A549 (cell line): ENCODE measurements around the gene PCNX3. TPM values are rescaled to one million over a fixed set of nuclear protein-coding genes. Genes with fewer than 3 reads are reported as not detected.

Experiments used
- ATAC-seq, 2 experiments: fragments of 200-7000 bp in 1 of 2; fragments of >200 bp in 1 of 2; cut with Nextera tagmentation in 1 of 2; cut with Tn5 transposase in 1 of 2; 3 replicates each; pipeline versions ENCODE4 v1.8.0 to v1.9.1; 2018 to 2020; ENCODE audit warnings: mild to moderate bottlenecking in 1 of 2, moderate library complexity in 1 of 2
- CTCF ChIA-PET: fragments of 300-600 bp; sonication (Branson Sonifier 250); formaldehyde crosslinking; extraction: SDS; loops from one replicate; lab custom pipeline; 2021; ENCODE audit warnings: antibody characterized with exemption, inconsistent platforms; lab: Yijun Ruan, JAX
- POLR2A ChIA-PET: fragments of 350-600 bp; formaldehyde crosslinking; extraction: SDS; loops from one replicate; lab custom pipeline; 2021; ENCODE audit warnings: antibody characterized with exemption, inconsistent platforms; lab: Yijun Ruan, JAX
- DNase-seq, 2 experiments: peaks; one replicate each; pipeline versions ENCODE4 v3.0.0 to v3.0.0-alpha.2; 2011 to 2016; ENCODE audit warnings: low read depth in 1 of 2, low spot score in 1 of 2
- FAIRE-seq: peaks from 2 replicates; lab custom pipeline; 2011; peaks lifted over from hg19 to GRCh38; lab: Jason Lieb, UNC
- H3K27ac ChIP-seq, 2 experiments: fragments of >200 bp; sonication (Bioruptor Twin); formaldehyde crosslinking; 3 replicates each; pipeline ENCODE4 v1.5.1; 2016 to 2017
- H3K4me1 ChIP-seq: fragments of >200 bp; sonication (Bioruptor Twin); formaldehyde crosslinking; 3 replicates; pipeline ENCODE4 v1.6.1; 2016
- H3K4me2 ChIP-seq: fragments of >200 bp; sonication (Bioruptor Twin); formaldehyde crosslinking; 3 replicates; pipeline ENCODE4 v1.6.1; 2016
- H3K4me3 ChIP-seq: fragments of >200 bp; sonication (Bioruptor Twin); formaldehyde crosslinking; 3 replicates; pipeline ENCODE4 v1.5.1; 2016
- H3K9me3 ChIP-seq: fragments of >200 bp; sonication (Bioruptor Twin); formaldehyde crosslinking; 3 replicates; pipeline ENCODE4 v1.6.1; 2016
- ATOH8 ChIP-seq: fragments of 250-450 bp; sonication (Bioruptor Pico); IDR thresholded peaks from 2 replicates; pipeline ENCODE4 v1.5.0; 2020; ENCODE audit warnings: low read depth, mild to moderate bottlenecking, moderate library complexity
- CBX8 ChIP-seq: fragments of 200-600 bp; sonication (generic); IDR thresholded peaks from 2 replicates; pipeline ENCODE4 v1.6.1; 2016
- CHD4 ChIP-seq: fragments of 200-600 bp; sonication (generic); IDR thresholded peaks from 2 replicates; pipeline ENCODE4 v1.6.1; 2016; ENCODE audit warnings: antibody characterized with exemption, mild to moderate bottlenecking, borderline replicate concordance
- FOSB ChIP-seq: fragments of 250-450 bp; sonication (Bioruptor Pico); IDR thresholded peaks from 2 replicates; pipeline ENCODE4 v1.5.0; 2020; ENCODE audit warnings: mild to moderate bottlenecking, moderate library complexity
- FOSL2 ChIP-seq, 2 experiments: fragments of 450-650 bp in 1 of 2; fragments of >200 bp in 1 of 2; sonication (Bioruptor Twin) in 1 of 2; formaldehyde crosslinking; IDR thresholded peaks; 2 replicates each; pipeline versions ENCODE4 v1.5.0 to v1.6.1; 2016 to 2020; ENCODE audit warnings: mild to moderate bottlenecking in 1 of 2, moderate library complexity in 1 of 2
- FOXS1 ChIP-seq: fragments of 250-450 bp; sonication (Bioruptor Pico); IDR thresholded peaks from 2 replicates; pipeline ENCODE4 v1.5.0; 2020; ENCODE audit warnings: mild to moderate bottlenecking, moderate library complexity
- HEYL ChIP-seq: fragments of 250-450 bp; sonication (Bioruptor Pico); IDR thresholded peaks from 2 replicates; pipeline ENCODE4 v1.8.0; 2021; ENCODE audit warnings: mild to moderate bottlenecking, moderate library complexity
- MYC ChIP-seq: IDR thresholded peaks from 2 replicates; pipeline ENCODE4 v1.6.1; 2012; ENCODE audit warnings: mild to moderate bottlenecking, inconsistent platforms, low read length, improper control_type of control experiment, borderline replicate concordance
- PHF8 ChIP-seq: fragments of 200-600 bp; sonication (generic); IDR thresholded peaks from 2 replicates; pipeline ENCODE4 v1.6.1; 2016; ENCODE audit warnings: low read depth, mild to moderate bottlenecking, antibody characterized with exemption, moderate library complexity, borderline replicate concordance
- POLR2AphosphoS2 ChIP-seq: conservative IDR thresholded peaks from 2 replicates; pipeline ENCODE4 v1.6.1; 2012; ENCODE audit warnings: low read length, improper control_type of control experiment, inconsistent platforms
- RAD21 ChIP-seq, 2 experiments: fragments of >200 bp in 1 of 2; sonication (Bioruptor Twin) in 1 of 2; formaldehyde crosslinking in 1 of 2; IDR thresholded peaks in 1 of 2; conservative IDR thresholded peaks in 1 of 2; 2 replicates in 1 of 2; 3 replicates in 1 of 2; pipeline ENCODE4 v1.6.1; 2012 to 2018; ENCODE audit warnings: inconsistent platforms in 1 of 2
- RCOR1 ChIP-seq: fragments of 150-350 bp; IDR thresholded peaks from 2 replicates; pipeline ENCODE4 v1.6.1; 2014; ENCODE audit warnings: antibody characterized with exemption, low read length, low read depth
- SMC3 ChIP-seq: fragments of >200 bp; sonication (Bioruptor Twin); formaldehyde crosslinking; IDR thresholded peaks from 3 replicates; pipeline ENCODE4 v1.6.1; 2018; ENCODE audit warnings: inconsistent platforms
- WGBS: methylation state at CpG from one replicate; pipeline ENCODE4 v1.1.6; 2017; ENCODE audit errors: missing lambda C conversion rate; 5-methylcytosine and 5-hydroxymethylcytosine counted together
- polyA plus RNA-seq, 4 experiments: library from polyadenylated mRNA; depleted of rRNA in 3 of 4; stranded (reverse); fragments of >200 nt; fragmentation: RNase III in 1 of 4; extraction: RNeasy Plus Mini Kit Qiagen cat#74134 plus additional on column Dnase treatment in 1 of 4; gene quantifications; 2 replicates in 3 of 4; 3 replicates in 1 of 4; pipeline ENCODE4 v1.2.3, GENCODE V29; 2011 to 2017
- TF ChIP-seq, protein P1 (sequence below): fragments of 450-650 bp; IDR thresholded peaks from 2 replicates; pipeline ENCODE4 v1.6.1; 2014; ENCODE audit warnings: antibody characterized with exemption
- TF ChIP-seq, protein P2 (sequence below): fragments of >200 bp; sonication (Bioruptor Twin); formaldehyde crosslinking; IDR thresholded peaks from 3 replicates; pipeline ENCODE4 v1.6.1; 2016
- TF ChIP-seq, protein P3 (sequence below): fragments of >200 bp; sonication (Bioruptor Twin); formaldehyde crosslinking; IDR thresholded peaks from 3 replicates; pipeline ENCODE4 v1.5.1; 2016
- TF ChIP-seq, protein P4 (sequence below): fragments of 150-350 bp; IDR thresholded peaks from 2 replicates; pipeline ENCODE4 v1.6.1; 2014; ENCODE audit warnings: low read depth, mild to moderate bottlenecking, low read length

PCNX3 gene
- polyA plus RNA-seq, 2 of the 4 experiments (the other 2 are of a cell fraction), result 14.2 to 29.7 TPM

- ChIA-PET CTCF (interaction anchor here (4.9 to 14.6 kb wide), 5 partner anchors 7 to 45 kb away, joined by 41 to 249 read pairs (median 48); partner anchors contain the start of genes EHBP1L1, FAM89B, MAP3K11 and PCNX3), POLR2A (interaction anchor here (1.0 kb wide), 1 partner anchor 10 kb away, joined by 3 read pairs; the partner anchor contains the start of gene EHBP1L1)
- ATAC-seq (no peak), FAIRE-seq (no peak), DNase-seq (no peak)
- Histone ChIP-seq H3K27ac (no peak overlapping the region), H3K4me1 (peaks cover 15% of the 10 kb centered on the region), H3K4me2 (no peak overlapping the region), H3K4me3 (no peak overlapping the region), H3K9me3 (no peaks in the 10 kb centered on the region)
- WGBS, result 91% methylated on average over 3 of the region's 4 CpGs
- no peak for TF ChIP-seq CHD4
- TF ChIP-seq CBX8, result no peak
- no peak for TF ChIP-seq FOXS1
- TF ChIP-seq FOSL2 (IDR thresholded peaks at IDR 0.05), result no peak
- TF ChIP-seq FOSL2 (CRISPR knock-in tag; IDR thresholded peaks at IDR 0.05), result no peak
- no peak for TF ChIP-seq RAD21 (conservative IDR thresholded peaks at IDR 0.05 in 1 of 2, IDR thresholded peaks at IDR 0.05 in 1 of 2)
- TF ChIP-seq, protein P1, sequence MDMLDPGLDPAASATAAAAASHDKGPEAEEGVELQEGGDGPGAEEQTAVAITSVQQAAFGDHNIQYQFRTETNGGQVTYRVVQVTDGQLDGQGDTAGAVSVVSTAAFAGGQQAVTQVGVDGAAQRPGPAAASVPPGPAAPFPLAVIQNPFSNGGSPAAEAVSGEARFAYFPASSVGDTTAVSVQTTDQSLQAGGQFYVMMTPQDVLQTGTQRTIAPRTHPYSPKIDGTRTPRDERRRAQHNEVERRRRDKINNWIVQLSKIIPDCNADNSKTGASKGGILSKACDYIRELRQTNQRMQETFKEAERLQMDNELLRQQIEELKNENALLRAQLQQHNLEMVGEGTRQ, result no peak
- TF ChIP-seq, all 56 proteins: peak for 0
These were observed 29.3 kb upstream of the PCNX3 start for GRCh38 chr11:65586247-65586630.

- POLR2A ChIA-PET, result interaction anchor here (1.0 kb wide), 1 partner anchor 11 kb away, joined by 3 read pairs; the partner anchor contains the start of gene EHBP1L1
- CTCF ChIA-PET, result interaction anchor here (0.7 to 14.6 kb wide), 6 partner anchors 9 to 203 kb away, joined by 3 to 249 read pairs (median 42); partner anchors contain the start of genes EHBP1L1, FAM89B, MAP3K11 and PCNX3
- no peak for FAIRE-seq
These were observed 28.9 kb upstream of the PCNX3 start for GRCh38 chr11:65586676-65587075.

DNA sequence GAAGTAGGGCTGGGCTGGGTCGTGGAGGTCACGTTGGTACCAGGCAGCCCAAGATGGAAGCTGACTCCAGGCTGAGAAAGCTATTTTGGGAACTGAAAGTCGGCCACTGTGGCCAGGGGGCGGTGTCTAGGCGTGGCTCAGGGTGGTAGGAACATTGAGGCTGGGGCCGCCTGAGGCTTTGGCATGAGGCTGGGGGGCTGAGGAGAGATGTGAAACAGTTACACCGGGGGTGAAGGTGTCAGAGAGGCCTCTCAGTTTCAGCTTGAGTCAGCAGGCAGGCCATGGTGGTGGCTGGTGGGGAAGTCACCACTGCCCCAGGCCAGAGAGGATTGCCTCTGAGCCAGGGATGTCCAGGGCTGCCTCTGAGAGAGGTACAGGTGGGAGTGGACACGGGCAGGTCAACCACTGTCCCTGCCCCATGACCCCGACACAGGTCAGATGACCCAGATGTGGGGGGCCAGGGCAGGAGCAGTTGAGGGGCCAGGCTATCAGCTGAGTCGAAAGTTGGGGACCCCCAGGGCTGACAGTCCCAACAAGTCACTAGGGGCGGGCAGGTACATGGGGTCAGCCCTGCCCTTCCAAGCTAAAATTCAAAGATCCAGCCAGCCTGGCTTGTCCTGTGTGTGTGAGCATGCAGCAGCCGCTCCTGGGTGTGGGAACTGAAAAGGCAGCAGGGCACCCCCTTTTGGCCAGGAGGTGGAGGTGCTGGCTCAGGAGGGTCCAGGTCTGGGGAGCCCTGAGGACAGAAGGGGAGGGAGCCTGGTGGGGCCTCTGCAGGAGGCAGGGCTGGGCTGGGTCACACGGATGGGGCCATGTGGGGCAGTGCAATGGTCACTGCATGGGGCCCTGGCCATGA is 27.1 kb upstream of the PCNX3 start:
- WGBS, result 49% methylated on average over 8 of the region's 13 CpGs
- peaks cover 15% of the 10 kb centered on the region for H3K4me1 ChIP-seq
- ChIA-PET POLR2A (interaction anchor here (1.2 kb wide), 1 partner anchor 11 kb away, joined by 4 read pairs; no protein-coding TSS in a partner anchor), CTCF (interaction anchor here (0.6 to 14.6 kb wide), 16 partner anchors 8 to 221 kb away, joined by 3 to 249 read pairs (median 4); partner anchors contain the start of genes EHBP1L1, FAM89B, MAP3K11 and PCNX3)
- H3K9me3 ChIP-seq, result no peaks in the 10 kb centered on the region
- FAIRE-seq (no peak), ATAC-seq (peak; percentile 76 to 90), DNase-seq (peak; percentile 77 to 86)
- no peak overlapping the region for H3K4me3 ChIP-seq
- no peak overlapping the region for H3K4me2 ChIP-seq
- peak overlapping the region in 1 of 2 experiments; percentile 69; a peak in 3 of 6 replicates for H3K27ac ChIP-seq
- TF ChIP-seq, protein P2, sequence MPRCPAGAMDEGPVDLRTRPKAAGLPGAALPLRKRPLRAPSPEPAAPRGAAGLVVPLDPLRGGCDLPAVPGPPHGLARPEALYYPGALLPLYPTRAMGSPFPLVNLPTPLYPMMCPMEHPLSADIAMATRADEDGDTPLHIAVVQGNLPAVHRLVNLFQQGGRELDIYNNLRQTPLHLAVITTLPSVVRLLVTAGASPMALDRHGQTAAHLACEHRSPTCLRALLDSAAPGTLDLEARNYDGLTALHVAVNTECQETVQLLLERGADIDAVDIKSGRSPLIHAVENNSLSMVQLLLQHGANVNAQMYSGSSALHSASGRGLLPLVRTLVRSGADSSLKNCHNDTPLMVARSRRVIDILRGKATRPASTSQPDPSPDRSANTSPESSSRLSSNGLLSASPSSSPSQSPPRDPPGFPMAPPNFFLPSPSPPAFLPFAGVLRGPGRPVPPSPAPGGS, result no peak
- TF ChIP-seq, protein P3, sequence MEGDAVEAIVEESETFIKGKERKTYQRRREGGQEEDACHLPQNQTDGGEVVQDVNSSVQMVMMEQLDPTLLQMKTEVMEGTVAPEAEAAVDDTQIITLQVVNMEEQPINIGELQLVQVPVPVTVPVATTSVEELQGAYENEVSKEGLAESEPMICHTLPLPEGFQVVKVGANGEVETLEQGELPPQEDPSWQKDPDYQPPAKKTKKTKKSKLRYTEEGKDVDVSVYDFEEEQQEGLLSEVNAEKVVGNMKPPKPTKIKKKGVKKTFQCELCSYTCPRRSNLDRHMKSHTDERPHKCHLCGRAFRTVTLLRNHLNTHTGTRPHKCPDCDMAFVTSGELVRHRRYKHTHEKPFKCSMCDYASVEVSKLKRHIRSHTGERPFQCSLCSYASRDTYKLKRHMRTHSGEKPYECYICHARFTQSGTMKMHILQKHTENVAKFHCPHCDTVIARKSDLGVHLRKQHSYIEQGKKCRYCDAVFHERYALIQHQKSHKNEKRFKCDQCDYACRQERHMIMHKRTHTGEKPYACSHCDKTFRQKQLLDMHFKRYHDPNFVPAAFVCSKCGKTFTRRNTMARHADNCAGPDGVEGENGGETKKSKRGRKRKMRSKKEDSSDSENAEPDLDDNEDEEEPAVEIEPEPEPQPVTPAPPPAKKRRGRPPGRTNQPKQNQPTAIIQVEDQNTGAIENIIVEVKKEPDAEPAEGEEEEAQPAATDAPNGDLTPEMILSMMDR, result peak; percentile 50
- peak; percentile 40; the same call in 2 of the 3 replicates for TF ChIP-seq SMC3
- TF ChIP-seq, protein P4, sequence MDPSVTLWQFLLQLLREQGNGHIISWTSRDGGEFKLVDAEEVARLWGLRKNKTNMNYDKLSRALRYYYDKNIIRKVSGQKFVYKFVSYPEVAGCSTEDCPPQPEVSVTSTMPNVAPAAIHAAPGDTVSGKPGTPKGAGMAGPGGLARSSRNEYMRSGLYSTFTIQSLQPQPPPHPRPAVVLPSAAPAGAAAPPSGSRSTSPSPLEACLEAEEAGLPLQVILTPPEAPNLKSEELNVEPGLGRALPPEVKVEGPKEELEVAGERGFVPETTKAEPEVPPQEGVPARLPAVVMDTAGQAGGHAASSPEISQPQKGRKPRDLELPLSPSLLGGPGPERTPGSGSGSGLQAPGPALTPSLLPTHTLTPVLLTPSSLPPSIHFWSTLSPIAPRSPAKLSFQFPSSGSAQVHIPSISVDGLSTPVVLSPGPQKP, result no peak
- TF ChIP-seq PHF8, result no peak
- TF ChIP-seq HEYL (CRISPR knock-in tag), result no peak

More at GRCh38 chr11:65586676-65587075, 28.9 kb upstream of the PCNX3 start:
- H3K27ac ChIP-seq, result 0 out of 6 replicates have a peak overlapping the region, but pooled peaks of 1 of the 2 experiments have one; percentile 12
- TF ChIP-seq, protein P3, result no peak
- TF ChIP-seq FOSB (CRISPR knock-in tag) (no peak), ATOH8 (CRISPR knock-in tag) (no peak), POLR2AphosphoS2 (no peak), RCOR1 (no peak), MYC (no peak)
- TF ChIP-seq, protein P1, result no peak
- WGBS, result 86% methylated on average over 2 of the region's 2 CpGs
- H3K4me1 ChIP-seq, result peaks cover 15% of the 10 kb centered on the region
- DNase-seq (no peak), ATAC-seq (peak in 1 of 2 experiments; percentile 2; a peak in 1 of 6 replicates)
- no peaks in the 10 kb centered on the region for H3K9me3 ChIP-seq
- H3K4me2 ChIP-seq, result no peak overlapping the region
- no peak overlapping the region for H3K4me3 ChIP-seq
